NT2/D1 (cell line): ENCODE results near the gene CTSD.
"Not testable (repeated sequence)": the region's sequence is repeated elsewhere in the genome, so short reads cannot be mapped to it uniquely, and the experiment has no call there.

Source experiments
- DNase-seq: peaks from one replicate; pipeline ENCODE4 v3.0.0-alpha.2; 2011; ENCODE audit warnings: low read depth, low spot score
- H3K27me3 ChIP-seq: 2 replicates; pipeline ENCODE4 v1.6.0; 2011; ENCODE audit warnings: mild to moderate bottlenecking; ENCODE audit not compliant: insufficient read length, insufficient read depth
- H3K36me3 ChIP-seq: 2 replicates; pipeline ENCODE4 v1.6.1; 2011; ENCODE audit warnings: mild to moderate bottlenecking, low read length, mixed read lengths; ENCODE audit not compliant: insufficient read depth, insufficient read length
- H3K4me1 ChIP-seq: 2 replicates; pipeline ENCODE4 v1.5.1; 2011; ENCODE audit not compliant: insufficient read depth, insufficient read length
- H3K4me3 ChIP-seq: 2 replicates; pipeline ENCODE4 v1.5.1; 2011; ENCODE audit warnings: low read depth; ENCODE audit not compliant: insufficient read length
- H3K9ac ChIP-seq: 2 replicates; pipeline ENCODE4 v1.6.0; 2011; ENCODE audit warnings: low read depth; ENCODE audit not compliant: insufficient read length
- H3K9me3 ChIP-seq: 2 replicates; pipeline ENCODE4 v1.5.1; 2011; ENCODE audit warnings: mild to moderate bottlenecking, low read length; ENCODE audit not compliant: insufficient read depth
- SUZ12 ChIP-seq: IDR thresholded peaks from 2 replicates; pipeline ENCODE4 v1.6.1; 2011; ENCODE audit not compliant: insufficient read length, insufficient read depth; ENCODE audit errors: extremely low read depth
- YY1 ChIP-seq: IDR thresholded peaks from 2 replicates; pipeline ENCODE4 v1.6.1; 2011; ENCODE audit not compliant: insufficient read length, insufficient read depth
- ZNF274 ChIP-seq: IDR thresholded peaks from 2 replicates; pipeline ENCODE4 v1.6.1; 2011; ENCODE audit warnings: mild to moderate bottlenecking, low read depth, low read length

The CTSD gene

DNA sequence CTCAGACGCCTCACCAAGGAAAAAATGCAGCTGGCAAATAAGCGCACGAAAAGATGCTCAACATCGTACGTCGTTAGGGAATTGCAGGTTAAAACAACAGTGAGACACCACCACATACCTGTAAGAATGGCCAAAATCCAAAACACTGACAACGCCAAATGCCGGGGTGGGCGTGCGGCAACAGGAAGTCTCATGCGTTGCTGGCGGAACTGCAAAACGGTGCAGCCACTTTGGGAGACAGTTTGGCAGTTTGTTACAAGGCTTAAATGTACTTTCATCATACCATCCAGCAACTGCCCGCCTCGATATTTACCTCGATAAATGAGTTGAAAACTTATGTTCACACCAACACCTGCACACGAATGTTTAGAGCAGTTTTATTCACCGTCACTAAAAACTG is 7.5 kb upstream of the CTSD start:
- no peak for DNase-seq
- peaks cover 9% of the 10 kb centered on the region for H3K4me1 ChIP-seq
- H3K36me3 ChIP-seq, result no peaks in the 10 kb centered on the region
- no peaks in the 10 kb centered on the region for H3K27me3 ChIP-seq
- H3K4me3 ChIP-seq, result no peak overlapping the region
- TF ChIP-seq YY1 (no peak), ZNF274 (no peak), SUZ12 (no peak)
- H3K9ac ChIP-seq, result no peak overlapping the region
- H3K9me3 ChIP-seq, result 0 out of 2 replicates have a peak, but pooled peaks cover 4% of the 10 kb centered on the region

GRCh38 chr11:1770528-1770927 is 6.8 kb upstream of the CTSD start:
- no peak overlapping the region for H3K4me3 ChIP-seq
- no peak for DNase-seq
- 0 out of 2 replicates have a peak, but pooled peaks cover 4% of the 10 kb centered on the region for H3K9me3 ChIP-seq
- no peak overlapping the region for H3K9ac ChIP-seq
- no peaks in the 10 kb centered on the region for H3K27me3 ChIP-seq
- peaks cover 9% of the 10 kb centered on the region for H3K4me1 ChIP-seq
- H3K36me3 ChIP-seq, result no peaks in the 10 kb centered on the region
- no peak for TF ChIP-seq YY1
- no peak for TF ChIP-seq ZNF274
- TF ChIP-seq SUZ12, result no peak

DNA sequence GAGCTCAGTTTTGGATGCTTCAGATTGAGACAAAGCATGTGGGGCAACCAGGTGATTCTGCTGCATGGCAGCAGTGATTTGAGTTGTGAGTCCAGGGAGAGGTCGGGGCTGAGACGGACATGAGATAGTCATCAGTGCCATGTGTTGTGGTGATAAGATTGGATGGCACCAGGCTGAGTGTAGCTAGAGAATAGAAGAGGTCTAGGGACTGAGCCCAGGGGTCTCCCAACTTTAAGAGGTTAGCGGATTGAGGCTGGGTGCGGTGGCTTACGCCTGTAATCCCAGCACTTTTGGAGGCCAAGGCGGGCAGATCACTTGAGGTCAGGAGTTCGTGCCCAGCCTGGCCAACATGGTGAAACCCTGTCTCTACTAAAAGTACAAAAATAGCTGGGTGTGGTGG is 6.3 kb upstream of the CTSD start:
- DNase-seq, result no peak
- Histone ChIP-seq H3K36me3 (no peaks in the 10 kb centered on the region), H3K27me3 (no peaks in the 10 kb centered on the region), H3K9me3 (0 out of 2 replicates have a peak, but pooled peaks cover 4% of the 10 kb centered on the region), H3K4me1 (peaks cover 9% of the 10 kb centered on the region), H3K4me3 (no peak overlapping the region), H3K9ac (no peak overlapping the region)
- TF ChIP-seq SUZ12 (no peak), ZNF274 (no peak), YY1 (no peak)

DNA sequence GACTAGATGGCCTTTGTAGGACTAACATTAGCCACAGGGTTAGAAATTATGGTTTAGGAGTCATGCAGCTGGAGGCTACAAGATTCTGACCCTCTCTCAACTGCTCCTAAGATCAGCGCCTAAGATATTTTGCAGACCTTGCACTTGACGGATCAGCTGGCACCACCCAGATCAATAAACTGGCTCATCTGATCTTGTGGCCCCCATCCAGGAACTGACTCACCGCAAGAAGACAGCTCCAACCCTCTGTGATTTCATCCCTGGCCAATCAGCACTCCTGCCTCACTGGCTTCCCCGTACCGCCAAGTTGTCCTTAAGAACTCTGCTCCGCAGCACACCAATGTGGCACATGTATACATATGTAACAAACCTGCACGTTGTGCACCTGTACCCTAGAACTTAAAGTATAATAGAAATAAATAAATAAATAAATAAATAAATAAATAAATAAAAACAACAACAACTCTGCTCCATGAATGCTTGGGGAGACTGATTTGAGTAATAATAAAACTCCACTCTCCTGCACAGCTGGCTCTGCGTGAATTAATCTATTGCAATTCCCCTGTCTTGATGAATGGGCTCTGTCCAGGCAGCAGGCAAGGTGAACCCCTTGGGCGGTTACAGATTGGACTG is 5.7 kb upstream of the CTSD start:
- not testable (repeated sequence) for H3K4me3 ChIP-seq, H3K36me3 ChIP-seq, H3K4me1 ChIP-seq, H3K9me3 ChIP-seq, H3K9ac ChIP-seq, DNase-seq, H3K27me3 ChIP-seq

DNA sequence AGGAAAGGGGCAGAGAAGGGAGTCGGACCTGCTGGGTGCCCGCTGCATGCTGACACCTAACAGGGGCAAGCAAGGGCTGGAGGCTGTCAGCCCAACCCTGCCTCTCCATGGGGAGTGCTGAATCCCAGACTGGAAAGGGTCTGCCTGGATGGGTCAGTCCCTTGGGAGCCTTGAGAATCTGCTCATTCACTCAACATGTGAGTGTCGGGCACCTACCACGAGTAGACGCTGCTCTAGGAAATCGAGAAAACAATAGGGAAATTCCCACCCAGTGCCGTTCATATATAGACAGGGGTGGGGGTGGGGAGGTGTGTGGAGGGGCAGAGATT is 4.4 kb upstream of the CTSD start:
- Histone ChIP-seq H3K4me3 (no peak overlapping the region), H3K4me1 (peaks cover 4% of the 10 kb centered on the region), H3K36me3 (no peaks in the 10 kb centered on the region), H3K27me3 (peaks cover 2% of the 10 kb centered on the region), H3K9me3 (0 out of 2 replicates have a peak, but pooled peaks cover 4% of the 10 kb centered on the region), H3K9ac (no peak overlapping the region)
- TF ChIP-seq SUZ12 (no peak), ZNF274 (no peak), YY1 (no peak)
- no peak for DNase-seq

GRCh38 chr11:1767399-1768140 is 3.8 kb upstream of the CTSD start:
- Histone ChIP-seq H3K9ac (peak overlapping the region; percentile 44), H3K36me3 (peaks cover under 1% of the 10 kb centered on the region), H3K4me3 (no peak overlapping the region), H3K9me3 (0 out of 2 replicates have a peak, but pooled peaks cover 4% of the 10 kb centered on the region), H3K4me1 (peaks cover 4% of the 10 kb centered on the region), H3K27me3 (peaks cover 2% of the 10 kb centered on the region)
- DNase-seq, result no peak
- no peak for TF ChIP-seq YY1
- no peak for TF ChIP-seq ZNF274
- TF ChIP-seq SUZ12, result no peak

GRCh38 chr11:1766719-1767398 is 3.1 kb upstream of the CTSD start:
- peaks cover 4% of the 10 kb centered on the region for H3K4me1 ChIP-seq

More at GRCh38 chr11:1766719-1767398, 3.1 kb upstream of the CTSD start:
- Histone ChIP-seq H3K27me3 (peaks cover 2% of the 10 kb centered on the region), H3K9me3 (0 out of 2 replicates have a peak, but pooled peaks cover 4% of the 10 kb centered on the region), H3K9ac (no peak overlapping the region), H3K36me3 (peaks cover 3% of the 10 kb centered on the region), H3K4me3 (no peak overlapping the region)
- DNase-seq, result no peak
- TF ChIP-seq SUZ12 (no peak), YY1 (no peak), ZNF274 (no peak)
